ENCODE results near the gene LRRC2.

The LRRC2 gene

GRCh38 chr3:46537779-46538178 is 28.3 kb downstream of the LRRC2 start:
- ChIA-PET POLR2A (no interaction called here), CTCF (interaction anchor here (1.5 to 6.0 kb wide), 5 partner anchors 11 to 92 kb away, joined by 3 to 44 read pairs (median 8); no protein-coding TSS in a partner anchor)
- DNase-seq (ENCODE audit: extremely low spot score): no peak
- no peak for TF ChIP-seq CTCF (IDR thresholded peaks at IDR 0.05; ENCODE audit: control extremely low read depth, extremely low read depth, low read depth, missing control alignments)

GRCh38 chr3:46537316-46537715 is 28.8 kb downstream of the LRRC2 start:
- CTCF ChIA-PET: interaction anchor here (1.5 to 6.0 kb wide), 3 partner anchors 21 to 93 kb away, joined by 3 to 44 read pairs (median 40); no protein-coding TSS in a partner anchor
- DNase-seq (ENCODE audit: extremely low spot score): no peak
- no peak for TF ChIP-seq CTCF (IDR thresholded peaks at IDR 0.05; ENCODE audit: control extremely low read depth, extremely low read depth, low read depth, missing control alignments)
- POLR2A ChIA-PET: no interaction called here

- DNase-seq (ENCODE audit: extremely low spot score): no peak
- POLR2A ChIA-PET: no interaction called here
- TF ChIP-seq CTCF (IDR thresholded peaks at IDR 0.05; ENCODE audit: control extremely low read depth, extremely low read depth, low read depth, missing control alignments): no peak
- CTCF ChIA-PET: interaction anchor here (4.9 kb wide), 1 partner anchor 48 kb away, joined by 44 read pairs; no protein-coding TSS in a partner anchor
These were observed 29.3 kb downstream of the LRRC2 start for GRCh38 chr3:46536758-46537157.

- no peak for TF ChIP-seq CTCF (IDR thresholded peaks at IDR 0.05; ENCODE audit: control extremely low read depth, extremely low read depth, low read depth, missing control alignments)
- ChIA-PET POLR2A (no interaction called here), CTCF (interaction anchor here (2.3 kb wide), 1 partner anchor 47 kb away, joined by 11 read pairs; no protein-coding TSS in a partner anchor)
- no peak for DNase-seq (ENCODE audit: extremely low spot score)
These were observed 30.4 kb downstream of the LRRC2 start for GRCh38 chr3:46535746-46536145.

- no peak for TF ChIP-seq CTCF (IDR thresholded peaks at IDR 0.05; ENCODE audit: control extremely low read depth, extremely low read depth, low read depth, missing control alignments)
- ChIA-PET CTCF (interaction anchor here (1.1 to 1.7 kb wide), 3 partner anchors 25 to 36 kb away, joined by 3 to 5 read pairs (median 4); no protein-coding TSS in a partner anchor), POLR2A (no interaction called here)
- no peak for DNase-seq (ENCODE audit: extremely low spot score)
These were observed 33.0 kb downstream of the LRRC2 start for GRCh38 chr3:46533091-46533490.

- CTCF ChIA-PET: interaction anchor here (0.7 to 2.6 kb wide), 4 partner anchors 9 to 39 kb away, joined by 3 to 8 read pairs (median 3); no protein-coding TSS in a partner anchor
- no peak for TF ChIP-seq CTCF (IDR thresholded peaks at IDR 0.05; ENCODE audit: control extremely low read depth, extremely low read depth, low read depth, missing control alignments)
- POLR2A ChIA-PET: no interaction called here
- DNase-seq (ENCODE audit: extremely low spot score): no peak
These were observed 38.9 kb downstream of the LRRC2 start for GRCh38 chr3:46527239-46527638.

Data from GM10248 (cell line).